SU-DHL-6 (cell line): ENCODE data around the gene PSORS1C1.
"Not testable (repeated sequence)": the region's sequence is repeated elsewhere in the genome, so short reads cannot be mapped to it uniquely, and the experiment has no call there.

ENCODE experiments used
- H2AFZ ChIP-seq: fragments of 200-600 bp; sonication (generic); 2 replicates; pipeline ENCODE4 v1.6.1; 2014; ENCODE audit warnings: low read depth, mild to moderate bottlenecking, moderate library complexity, mixed read lengths, antibody characterized with exemption, low read length; ENCODE audit not compliant: severe bottlenecking
- H3F3A ChIP-seq: fragments of 200-600 bp; shearing (Covaris generic); 2 replicates; pipeline ENCODE4 v1.6.0; 2016; ENCODE audit warnings: antibody characterized with exemption, mild to moderate bottlenecking; ENCODE audit not compliant: insufficient read depth
- H3K27ac ChIP-seq: fragments of 200-600 bp; sonication (generic); 2 replicates; pipeline ENCODE4 v1.5.1; 2016; ENCODE audit warnings: low read depth, mild to moderate bottlenecking, low read length, moderate library complexity, mixed read lengths
- H3K27me3 ChIP-seq: fragments of 200-600 bp; sonication (generic), shearing (Covaris generic); 2 replicates; pipeline ENCODE4 v1.6.0; 2014; ENCODE audit warnings: mild to moderate bottlenecking, low read length
- H3K36me3 ChIP-seq: fragments of 200-600 bp; sonication (generic); 2 replicates; pipeline ENCODE4 v1.6.1; 2014; ENCODE audit warnings: mild to moderate bottlenecking, low read length, mixed read lengths
- H3K4me2 ChIP-seq: fragments of 300-600, 200-600 bp; shearing (Covaris generic), sonication (generic); 2 replicates; pipeline ENCODE4 v1.6.0; 2014; ENCODE audit warnings: low read length, low read depth, mild to moderate bottlenecking; ENCODE audit not compliant: poor library complexity, severe bottlenecking
- H3K4me3 ChIP-seq: fragments of 200-600 bp; sonication (generic); 2 replicates; pipeline ENCODE4 v1.5.1; 2014; ENCODE audit warnings: antibody characterized with exemption, low read length, mild to moderate bottlenecking, mixed read lengths; ENCODE audit not compliant: insufficient read depth, poor library complexity, severe bottlenecking
- H3K79me2 ChIP-seq: fragments of 200-600 bp; sonication (generic); 2 replicates; pipeline ENCODE4 v1.6.1; 2014; ENCODE audit warnings: mild to moderate bottlenecking, low read length, moderate library complexity; ENCODE audit not compliant: insufficient read depth
- H3K9ac ChIP-seq: fragments of 200-600 bp; sonication (generic); 2 replicates; pipeline ENCODE4 v1.7.0; 2014; ENCODE audit warnings: mild to moderate bottlenecking, low read length
- H3K9me2 ChIP-seq: fragments of 200-600 bp; sonication (generic); replicated peaks from 2 replicates; pipeline ENCODE4 v1.6.1; 2014; ENCODE audit warnings: low read length; ENCODE audit not compliant: insufficient read depth
- H3K9me3 ChIP-seq: fragments of 200-600 bp; sonication (generic); 2 replicates; pipeline ENCODE4 v1.6.1; 2014; ENCODE audit warnings: low read length, mixed read lengths; ENCODE audit not compliant: insufficient read depth
- H4K20me1 ChIP-seq: fragments of 200-600 bp; sonication (generic); 2 replicates; pipeline ENCODE4 v1.6.1; 2014; ENCODE audit warnings: low read depth, mild to moderate bottlenecking, antibody characterized with exemption, low read length, moderate library complexity, mixed read lengths
- EZH2phosphoT487 ChIP-seq: fragments of 200-600 bp; sonication (generic), shearing (Covaris generic); conservative IDR thresholded peaks from 2 replicates; pipeline ENCODE4 v1.6.1; 2018; ENCODE audit warnings: mild to moderate bottlenecking, antibody characterized with exemption, low read length, moderate library complexity, mixed read lengths
- TF ChIP-seq, protein P1 (sequence below): fragments of 200-600 bp; sonication (generic); IDR thresholded peaks from one replicate; pipeline ENCODE4 v1.5.1; 2017; ENCODE audit warnings: antibody characterized with exemption, mild to moderate bottlenecking, low read length, moderate library complexity; ENCODE audit not compliant: insufficient read depth, poor library complexity, severe bottlenecking

The PSORS1C1 gene

GRCh38 chr6:31161216-31162126 is 46.9 kb downstream of the PSORS1C1 start:
- H3K9ac ChIP-seq, result no peak overlapping the region
- no peak overlapping the region for H3K4me3 ChIP-seq
- no peak overlapping the region for H3K27ac ChIP-seq
- 0 out of 2 replicates have a peak, but pooled peaks cover 5% of the 10 kb centered on the region for H3F3A ChIP-seq
- peaks cover 26% of the 10 kb centered on the region for H3K79me2 ChIP-seq
- H3K9me2 ChIP-seq, result no peaks in the 10 kb centered on the region
- H4K20me1 ChIP-seq, result peaks cover 3% of the 10 kb centered on the region; the same call in 1 of the 2 replicates
- no peak overlapping the region for H2AFZ ChIP-seq
- H3K4me2 ChIP-seq, result no peak overlapping the region
- peaks cover 12% of the 10 kb centered on the region; the same call in 1 of the 2 replicates for H3K36me3 ChIP-seq
- no peaks in the 10 kb centered on the region for H3K27me3 ChIP-seq
- no peaks in the 10 kb centered on the region for H3K9me3 ChIP-seq
- TF ChIP-seq EZH2phosphoT487, result no peak
- TF ChIP-seq, protein P1, sequence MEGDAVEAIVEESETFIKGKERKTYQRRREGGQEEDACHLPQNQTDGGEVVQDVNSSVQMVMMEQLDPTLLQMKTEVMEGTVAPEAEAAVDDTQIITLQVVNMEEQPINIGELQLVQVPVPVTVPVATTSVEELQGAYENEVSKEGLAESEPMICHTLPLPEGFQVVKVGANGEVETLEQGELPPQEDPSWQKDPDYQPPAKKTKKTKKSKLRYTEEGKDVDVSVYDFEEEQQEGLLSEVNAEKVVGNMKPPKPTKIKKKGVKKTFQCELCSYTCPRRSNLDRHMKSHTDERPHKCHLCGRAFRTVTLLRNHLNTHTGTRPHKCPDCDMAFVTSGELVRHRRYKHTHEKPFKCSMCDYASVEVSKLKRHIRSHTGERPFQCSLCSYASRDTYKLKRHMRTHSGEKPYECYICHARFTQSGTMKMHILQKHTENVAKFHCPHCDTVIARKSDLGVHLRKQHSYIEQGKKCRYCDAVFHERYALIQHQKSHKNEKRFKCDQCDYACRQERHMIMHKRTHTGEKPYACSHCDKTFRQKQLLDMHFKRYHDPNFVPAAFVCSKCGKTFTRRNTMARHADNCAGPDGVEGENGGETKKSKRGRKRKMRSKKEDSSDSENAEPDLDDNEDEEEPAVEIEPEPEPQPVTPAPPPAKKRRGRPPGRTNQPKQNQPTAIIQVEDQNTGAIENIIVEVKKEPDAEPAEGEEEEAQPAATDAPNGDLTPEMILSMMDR, result no peak

DNA sequence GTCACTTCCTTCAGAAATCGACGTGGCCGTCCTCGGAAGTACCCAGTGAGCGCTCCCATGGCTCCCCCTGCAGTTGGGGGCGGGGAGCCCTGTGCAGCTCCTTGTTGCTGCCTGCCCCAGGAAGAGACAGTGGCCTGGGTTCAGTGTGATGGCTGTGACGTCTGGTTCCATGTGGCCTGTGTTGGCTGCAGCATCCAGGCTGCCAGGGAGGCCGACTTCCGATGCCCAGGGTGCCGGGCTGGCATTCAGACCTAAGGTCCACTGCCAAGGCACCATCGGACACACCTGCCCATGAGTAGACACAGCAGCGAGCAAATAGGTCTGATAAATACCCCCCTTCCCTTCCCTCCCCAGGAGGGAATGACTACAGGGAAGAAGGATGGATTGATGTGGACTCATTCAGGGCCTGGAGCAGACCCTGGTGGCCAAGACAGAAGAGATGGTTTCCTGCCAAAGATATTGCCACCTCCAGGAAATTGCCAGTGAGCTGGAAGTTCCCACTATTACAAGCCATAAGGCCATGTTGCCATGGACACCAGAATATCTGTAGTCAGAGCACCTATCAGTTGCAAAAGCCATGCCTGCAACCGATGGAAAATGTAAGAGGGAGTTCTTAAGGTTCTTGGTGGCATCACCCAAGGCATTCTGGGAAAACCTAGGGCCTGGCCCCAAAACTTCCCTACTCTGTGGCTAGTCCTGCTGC is 48.0 kb downstream of the PSORS1C1 start:
- no peak overlapping the region for H3K27ac ChIP-seq
- H3K36me3 ChIP-seq, result peaks cover 9% of the 10 kb centered on the region; the same call in 1 of the 2 replicates
- 0 out of 2 replicates have a peak, but pooled peaks cover 5% of the 10 kb centered on the region for H3F3A ChIP-seq
- no peak overlapping the region for H2AFZ ChIP-seq
- peaks cover 19% of the 10 kb centered on the region for H3K79me2 ChIP-seq
- no peaks in the 10 kb centered on the region for H3K9me3 ChIP-seq
- no peak overlapping the region for H3K9ac ChIP-seq
- TF ChIP-seq, protein P1, result no peak
- TF ChIP-seq EZH2phosphoT487, result no peak
- peaks cover 3% of the 10 kb centered on the region; the same call in 1 of the 2 replicates for H4K20me1 ChIP-seq
- H3K27me3 ChIP-seq, result no peaks in the 10 kb centered on the region
- no peak overlapping the region for H3K4me2 ChIP-seq
- no peak overlapping the region for H3K4me3 ChIP-seq
- no peaks in the 10 kb centered on the region for H3K9me2 ChIP-seq

GRCh38 chr6:31163922-31164321 is 49.3 kb downstream of the PSORS1C1 start:
- H3K79me2 ChIP-seq, result peaks cover 14% of the 10 kb centered on the region
- H4K20me1 ChIP-seq, result peaks cover 3% of the 10 kb centered on the region; the same call in 1 of the 2 replicates
- H3K4me3 ChIP-seq, result no peak overlapping the region
- no peak overlapping the region for H2AFZ ChIP-seq
- TF ChIP-seq, protein P1, result no peak
- no peak for TF ChIP-seq EZH2phosphoT487
- no peaks in the 10 kb centered on the region for H3K9me3 ChIP-seq
- no peak overlapping the region for H3K27ac ChIP-seq
- peaks cover 9% of the 10 kb centered on the region; the same call in 1 of the 2 replicates for H3K36me3 ChIP-seq
- H3K4me2 ChIP-seq, result no peak overlapping the region
- no peak overlapping the region for H3K9ac ChIP-seq
- no peaks in the 10 kb centered on the region for H3K27me3 ChIP-seq
- 0 out of 2 replicates have a peak, but pooled peaks cover 5% of the 10 kb centered on the region for H3F3A ChIP-seq
- no peaks in the 10 kb centered on the region for H3K9me2 ChIP-seq

DNA sequence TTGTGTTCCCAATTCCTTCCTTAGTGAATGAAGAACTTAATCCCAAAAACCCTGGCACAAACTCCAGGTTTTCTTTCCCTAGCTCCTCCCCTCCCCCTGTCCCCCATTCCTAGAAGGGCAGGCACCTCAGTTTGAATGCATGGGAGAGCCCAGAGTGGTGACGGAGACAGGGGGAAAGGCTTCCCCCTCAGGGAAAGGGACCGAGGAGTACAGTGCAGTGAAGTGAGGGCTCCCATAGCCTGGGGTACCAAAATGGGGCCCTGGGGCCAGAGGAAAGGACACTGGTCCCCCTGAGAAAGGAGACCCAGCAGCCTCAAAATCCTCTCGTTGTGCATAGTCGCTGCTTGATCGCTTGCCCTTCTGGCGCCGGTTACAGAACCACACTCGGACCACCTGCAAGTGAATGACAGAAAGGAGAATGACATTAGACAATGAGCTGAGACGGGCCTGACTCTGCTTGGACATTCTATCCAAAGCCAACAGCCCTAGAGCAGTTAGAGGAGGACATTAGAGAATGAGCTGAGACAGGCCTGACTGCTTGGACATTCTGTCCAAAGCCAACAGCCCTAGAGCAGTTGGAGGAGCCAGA is 50.0 kb downstream of the PSORS1C1 start:
- not testable (repeated sequence) for H3K9me3 ChIP-seq, H2AFZ ChIP-seq, H3K27me3 ChIP-seq, H3K9me2 ChIP-seq, H3K79me2 ChIP-seq, H3K4me2 ChIP-seq, H3K4me3 ChIP-seq, H3K36me3 ChIP-seq, H3K27ac ChIP-seq, H3F3A ChIP-seq, H3K9ac ChIP-seq, H4K20me1 ChIP-seq

- H3F3A ChIP-seq, H3K4me3 ChIP-seq, H3K9me2 ChIP-seq, H4K20me1 ChIP-seq, H2AFZ ChIP-seq, H3K79me2 ChIP-seq, H3K9me3 ChIP-seq, H3K9ac ChIP-seq, H3K27ac ChIP-seq, H3K4me2 ChIP-seq, H3K36me3 ChIP-seq, H3K27me3 ChIP-seq: not testable (repeated sequence)
Measured at GRCh38 chr6:31165064-31165832, 50.6 kb downstream of the PSORS1C1 start.
